Activated T-cell treated with anti-CD3 and anti-CD28 coated beads for 24 hours (primary cell): ENCODE data around the gene RASAL2.
"Not testable (repeated sequence)": the region's sequence is repeated elsewhere in the genome, so short reads cannot be mapped to it uniquely, and the experiment has no call there.

Source experiments
- DNase-seq: peaks from one replicate; pipeline ENCODE4 v3.0.0-alpha.2; 2020; ENCODE audit warnings: low read depth

The RASAL2 gene

GRCh38 chr1:178345807-178346206, 251.9 kb downstream of the RASAL2 start:
- DNase-seq: no peak

- DNase-seq: no peak
These were observed 255.9 kb downstream of the RASAL2 start for GRCh38 chr1:178349801-178350200.

GRCh38 chr1:178351911-178352310, 258.0 kb downstream of the RASAL2 start:
- not testable (repeated sequence) for DNase-seq

- DNase-seq: no peak
These were observed 259.0 kb downstream of the RASAL2 start for GRCh38 chr1:178352790-178353416.

- no peak for DNase-seq
These were observed 259.6 kb downstream of the RASAL2 start for GRCh38 chr1:178353524-178353923.

- no peak for DNase-seq
These were observed 260.9 kb downstream of the RASAL2 start for GRCh38 chr1:178354816-178355215.

- DNase-seq: no peak
These were observed 262.4 kb downstream of the RASAL2 start for GRCh38 chr1:178356299-178356698.

- no peak for DNase-seq
These were observed 264.6 kb downstream of the RASAL2 start for GRCh38 chr1:178358456-178358855.

- DNase-seq: no peak
These were observed 266.5 kb downstream of the RASAL2 start for GRCh38 chr1:178360421-178360820.

GRCh38 chr1:178361847-178362246, 267.9 kb downstream of the RASAL2 start:
- DNase-seq: no peak

GRCh38 chr1:178362747-178363146, 268.8 kb downstream of the RASAL2 start:
- no peak for DNase-seq

GRCh38 chr1:178364782-178365181, 270.9 kb downstream of the RASAL2 start:
- DNase-seq: no peak

- DNase-seq: no peak
These were observed 273.2 kb downstream of the RASAL2 start for GRCh38 chr1:178367151-178367550.

GRCh38 chr1:178368208-178368607, 274.3 kb downstream of the RASAL2 start:
- no peak for DNase-seq

- no peak for DNase-seq
These were observed 277.3 kb downstream of the RASAL2 start for GRCh38 chr1:178371235-178371634.

- no peak for DNase-seq
These were observed 278.1 kb downstream of the RASAL2 start for GRCh38 chr1:178371933-178372388.

- no peak for DNase-seq
These were observed 280.1 kb downstream of the RASAL2 start for GRCh38 chr1:178374016-178374415.

GRCh38 chr1:178376008-178376407, 282.1 kb downstream of the RASAL2 start:
- DNase-seq: no peak

GRCh38 chr1:178379807-178380206, 285.9 kb downstream of the RASAL2 start:
- no peak for DNase-seq

- DNase-seq: no peak
These were observed 288.5 kb downstream of the RASAL2 start for GRCh38 chr1:178382372-178382771.

- no peak for DNase-seq
These were observed 291.8 kb downstream of the RASAL2 start for GRCh38 chr1:178385662-178386061.

GRCh38 chr1:178388418-178389145, 294.7 kb downstream of the RASAL2 start:
- DNase-seq: no peak

- DNase-seq: no peak
These were observed 295.5 kb downstream of the RASAL2 start for GRCh38 chr1:178389441-178389840.

- not testable (repeated sequence) for DNase-seq
These were observed 296.4 kb downstream of the RASAL2 start for GRCh38 chr1:178390280-178390679.
